Fibroblast of skin of left quadriceps (primary cell): ENCODE data around the gene EHMT1.

ENCODE experiments used
- DNase-seq, 2 experiments: peaks; one replicate each; pipeline ENCODE4 v3.0.0-alpha.2; 2013; ENCODE audit warnings: low read depth in 2 of 2

The EHMT1 gene

DNA sequence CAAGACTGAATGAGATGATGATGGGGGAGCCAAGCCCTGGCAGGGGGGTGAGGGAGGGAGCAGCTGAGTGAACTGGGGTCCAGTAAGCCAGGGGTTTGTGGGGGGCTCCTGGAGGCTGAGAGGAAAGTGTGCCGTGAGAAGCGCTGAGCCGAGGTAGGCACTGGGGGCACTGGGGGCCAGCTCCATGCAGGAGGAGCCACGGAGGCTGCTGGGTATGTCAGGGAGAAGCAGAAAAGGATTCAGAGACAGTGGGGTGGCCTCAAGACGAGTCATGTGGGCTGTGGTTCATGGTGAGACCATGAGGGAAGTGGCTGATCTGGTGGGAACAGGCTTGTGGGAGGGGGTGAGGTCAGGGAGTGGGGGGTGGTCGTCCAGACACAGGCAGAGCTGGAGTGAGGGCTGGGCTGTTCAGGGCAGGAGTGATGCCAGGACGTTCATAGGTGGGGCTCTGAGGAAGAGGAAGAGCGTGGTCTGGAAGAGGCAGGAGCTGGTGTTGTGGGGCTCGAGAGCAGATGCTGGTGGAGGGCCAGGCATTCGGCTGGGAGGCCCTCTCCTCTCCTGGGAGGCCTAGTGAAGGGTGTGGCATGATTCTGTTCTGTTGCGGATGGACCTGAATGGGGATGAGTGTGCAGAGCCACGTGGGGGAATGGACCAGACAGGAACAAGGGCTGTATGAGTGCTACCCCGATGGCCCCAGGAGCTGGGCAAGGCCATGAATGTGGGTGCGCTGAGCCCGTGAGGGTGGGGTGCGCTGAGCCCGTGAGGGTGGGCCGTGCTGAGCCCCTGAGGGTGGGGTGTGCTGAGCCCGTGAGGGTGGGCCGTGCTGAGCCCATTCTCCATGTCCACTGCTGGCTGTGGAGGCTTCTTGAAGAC lies 166.1 kb downstream of the EHMT1 start:
- DNase-seq = no peak

DNA sequence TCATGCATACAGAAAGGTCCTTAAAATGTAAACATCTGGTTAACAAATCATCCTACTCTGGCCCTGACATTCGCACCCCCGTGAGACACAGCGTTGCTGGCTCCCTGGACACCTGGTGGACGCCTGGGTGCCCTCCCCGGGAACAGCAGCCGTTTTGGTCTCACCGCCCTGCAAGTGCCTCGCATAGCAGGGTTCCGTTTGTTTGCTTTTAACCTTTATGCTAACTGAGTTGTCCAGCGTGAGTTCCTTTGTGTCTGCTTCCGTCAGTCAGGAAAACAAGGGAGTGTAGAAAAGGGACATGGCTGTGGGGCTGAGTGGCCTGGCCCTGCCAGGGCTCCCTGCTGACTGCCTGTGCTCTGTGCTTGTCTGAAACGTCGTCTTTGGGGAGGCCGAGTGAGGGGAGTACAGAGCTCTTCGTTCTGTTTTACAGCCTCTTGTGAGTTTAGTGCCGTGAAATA lies 166.9 kb downstream of the EHMT1 start:
- no peak for DNase-seq

DNA sequence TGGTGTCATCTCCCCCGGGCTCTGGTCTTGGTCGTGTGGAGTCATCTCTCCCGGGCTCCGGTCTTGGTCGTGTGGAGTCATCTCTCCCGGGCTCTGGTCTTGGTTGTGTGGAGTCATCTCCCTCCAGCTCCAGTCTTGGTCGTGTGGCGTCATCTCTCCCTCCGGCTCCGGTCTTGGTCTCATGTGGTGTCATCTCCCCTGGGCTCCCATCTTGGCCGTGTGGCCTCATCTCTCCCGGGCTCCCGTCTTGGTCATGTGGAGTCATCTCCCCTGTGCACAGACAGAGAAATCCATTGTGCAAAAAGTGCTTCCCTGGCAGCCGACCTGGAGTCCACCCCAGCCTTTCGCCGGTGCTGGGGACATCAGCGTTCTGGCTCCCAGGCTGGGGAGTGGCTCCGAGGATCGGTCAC lies 167.7 kb downstream of the EHMT1 start:
- DNase-seq = no peak

DNA sequence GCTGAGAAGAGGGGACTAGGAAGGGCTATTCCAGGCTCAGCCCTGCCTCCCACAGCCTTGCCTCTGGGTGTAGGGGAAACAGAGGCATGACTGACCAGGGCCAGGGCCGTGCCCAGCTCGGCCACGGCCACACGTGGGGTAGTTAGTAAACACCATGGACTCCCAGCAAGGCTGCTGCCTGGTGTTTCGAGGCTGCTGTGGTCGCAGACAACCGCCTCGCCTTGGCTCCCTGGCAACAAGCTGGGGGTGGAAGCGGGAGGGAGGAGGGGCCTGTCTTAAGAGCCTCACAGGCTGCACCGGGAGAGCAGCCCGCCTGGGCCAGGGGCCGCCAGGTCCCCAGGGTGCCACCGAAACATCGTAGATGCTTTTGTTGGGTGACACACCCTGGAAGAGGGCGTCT lies 168.6 kb downstream of the EHMT1 start:
- no peak for DNase-seq

DNA sequence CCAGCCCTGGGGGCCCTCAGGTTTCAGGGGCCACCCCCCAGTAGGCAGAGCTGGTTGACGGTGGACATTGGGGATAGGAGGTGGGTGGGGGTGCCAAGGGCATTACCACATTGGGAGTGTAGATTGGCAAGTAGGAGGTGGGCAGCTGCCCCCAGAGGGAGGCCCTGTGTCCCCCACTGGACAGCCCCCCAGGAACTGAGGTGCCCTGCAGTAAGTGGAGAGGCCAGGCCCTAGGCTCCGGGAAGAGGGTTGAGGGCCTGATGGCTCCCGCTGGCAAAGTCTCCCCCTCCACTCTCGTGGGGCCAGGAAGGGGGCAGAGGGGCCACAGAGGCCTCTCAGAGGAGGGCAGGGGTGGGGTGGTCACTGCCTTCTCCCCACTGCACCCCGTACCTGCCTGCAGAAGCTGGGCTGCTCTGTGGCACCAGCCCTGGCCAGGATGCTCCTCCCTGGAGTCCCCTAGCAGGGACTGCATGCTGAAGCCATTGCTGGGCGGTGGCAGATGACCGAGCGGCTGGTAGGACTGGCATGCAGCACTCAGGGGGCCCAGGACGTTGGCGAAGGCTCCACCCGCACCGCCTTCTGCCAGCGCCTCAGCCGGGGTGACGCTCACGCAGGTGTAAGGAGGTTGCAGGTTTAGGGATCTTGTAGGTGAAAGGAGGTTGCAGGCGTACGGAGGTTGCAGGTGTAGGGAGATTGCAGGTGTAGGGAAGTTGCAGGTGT lies 169.1 kb downstream of the EHMT1 start:
- DNase-seq = no peak

DNA sequence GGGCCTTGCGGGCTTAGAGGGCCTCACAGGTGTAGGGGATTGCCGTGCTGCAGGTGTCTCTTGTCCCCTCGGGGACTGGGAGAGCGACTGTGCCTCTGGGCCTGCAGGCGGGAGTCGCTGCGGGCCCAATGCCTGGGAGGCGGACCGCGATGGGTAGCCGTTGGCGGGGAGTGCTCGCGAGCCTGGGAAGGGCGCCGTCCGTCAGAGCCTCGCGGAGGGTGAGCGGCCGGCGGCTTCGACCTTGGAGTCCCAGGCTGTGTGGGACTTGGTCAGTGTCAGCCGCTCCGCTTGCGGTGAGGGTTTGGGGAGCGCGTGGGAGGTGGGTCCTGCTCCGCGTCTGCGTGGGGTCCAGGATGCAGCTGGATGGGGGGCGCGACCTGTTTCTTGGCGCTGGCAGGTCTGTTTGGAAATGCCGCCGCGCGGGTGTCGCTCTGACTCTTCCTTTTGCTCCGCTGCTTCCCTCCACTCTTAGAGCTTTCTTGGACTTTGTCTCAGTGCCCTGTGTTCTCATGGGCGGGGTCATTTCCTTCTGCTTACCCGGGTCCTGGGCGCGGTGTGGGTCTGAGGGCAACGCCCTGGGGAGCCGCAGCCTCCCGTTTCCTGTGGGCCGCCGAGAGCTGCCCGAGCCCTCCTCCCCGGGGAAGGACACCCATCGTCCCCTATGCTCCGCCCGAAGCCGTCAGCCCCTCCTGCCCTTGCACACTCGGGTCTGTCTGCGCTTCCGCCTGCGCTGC lies 169.9 kb downstream of the EHMT1 start:
- DNase-seq = no peak

DNA sequence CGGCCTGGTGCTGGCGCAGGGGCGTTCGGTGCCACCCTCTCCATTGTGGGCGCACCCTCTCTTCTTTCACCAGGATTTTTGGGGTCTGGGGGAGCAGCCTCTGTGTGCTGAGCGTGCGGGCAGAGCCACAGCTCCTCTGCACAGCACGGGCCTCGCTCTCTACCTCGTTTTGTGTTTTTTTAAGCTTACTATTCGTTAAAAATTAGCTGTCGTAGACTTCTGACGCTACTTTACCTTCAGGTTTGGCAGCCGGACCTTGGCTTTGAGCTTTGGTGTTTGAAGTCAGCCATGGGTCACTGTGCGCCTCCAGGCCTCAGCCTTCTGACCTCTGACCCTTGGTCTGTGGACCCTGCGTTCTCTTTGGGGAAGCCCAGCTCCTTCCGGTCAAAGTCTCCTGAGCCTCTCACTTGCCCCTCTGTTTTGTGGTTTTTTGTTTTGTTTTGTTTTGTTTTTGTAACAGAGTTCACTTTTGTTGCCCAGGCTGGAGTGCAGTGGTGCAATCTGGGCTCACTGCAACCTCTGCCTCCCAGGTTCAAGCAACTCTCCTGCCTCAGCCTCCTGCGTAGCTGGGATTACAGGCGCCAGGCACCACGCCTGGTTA lies 170.6 kb downstream of the EHMT1 start:
- DNase-seq = no peak

DNA sequence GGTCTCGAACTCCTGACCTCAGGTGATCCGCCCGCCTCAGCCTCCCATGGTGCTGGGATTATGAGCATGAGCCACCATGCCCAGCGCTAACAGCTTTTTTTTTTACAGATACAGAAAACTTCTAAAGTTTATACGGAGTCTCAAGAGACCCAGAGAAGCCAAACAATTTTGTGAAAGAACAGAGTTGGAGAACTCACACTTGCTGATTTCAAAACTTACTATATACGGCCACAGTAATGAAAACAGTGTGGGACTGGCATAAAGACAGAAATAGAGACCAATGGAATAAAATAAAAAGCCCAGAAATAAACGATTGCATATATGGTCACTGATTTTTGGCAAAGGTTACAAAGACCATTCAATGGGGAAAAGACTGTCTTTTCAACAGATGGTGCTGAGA lies 173.1 kb downstream of the EHMT1 start:
- no peak for DNase-seq

DNA sequence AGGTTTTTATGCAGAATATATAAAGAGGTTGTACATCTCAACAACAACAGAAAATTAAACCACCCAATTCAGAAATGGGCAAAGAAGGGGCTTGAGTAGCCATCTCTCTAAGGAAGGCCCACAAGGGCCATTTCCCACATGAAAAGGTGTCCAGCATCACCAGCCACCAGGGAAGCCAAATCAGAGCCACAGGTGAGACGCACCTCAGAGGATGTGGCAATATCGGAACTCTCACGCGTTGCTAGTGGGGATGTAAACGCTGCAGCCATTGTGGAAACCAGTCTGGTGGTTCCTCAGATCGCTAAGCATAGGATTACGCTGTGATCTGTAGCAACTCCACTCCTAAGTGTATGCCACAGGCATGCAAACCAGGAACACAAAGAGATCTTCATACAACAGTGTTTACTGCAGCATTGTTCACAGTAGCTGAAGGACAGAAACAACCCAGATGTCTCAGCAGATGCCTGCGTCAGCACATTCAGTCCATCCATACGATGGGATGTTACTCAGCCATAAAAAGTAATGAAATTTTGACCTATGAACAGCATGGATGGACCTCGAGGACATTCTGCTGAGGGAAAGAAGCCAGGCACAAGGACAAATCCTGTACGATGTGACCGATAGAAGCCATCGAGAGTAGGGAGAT lies 174.5 kb downstream of the EHMT1 start:
- DNase-seq = no peak

DNA sequence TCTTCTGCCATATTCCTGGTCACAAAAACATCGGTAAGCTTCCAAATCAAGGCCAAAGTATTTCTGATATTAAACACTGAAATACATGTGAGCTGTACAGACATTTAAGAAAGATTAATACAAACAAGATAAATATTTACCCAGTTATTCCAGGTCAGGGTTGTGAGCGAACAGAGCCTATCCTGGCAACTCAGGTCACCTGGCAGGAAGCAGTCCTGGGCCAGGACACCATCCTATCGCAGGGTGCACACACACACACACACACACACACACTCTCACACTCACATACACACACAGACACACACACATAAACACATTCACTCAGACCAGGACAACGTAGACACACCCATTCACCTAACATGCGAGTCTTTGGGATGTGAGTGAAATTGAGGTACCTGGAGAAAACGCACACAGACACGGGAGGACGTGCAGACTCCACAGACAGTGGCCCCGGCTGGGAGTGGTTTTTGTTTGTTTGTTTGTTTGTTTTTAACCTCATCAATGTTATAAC lies 176.4 kb downstream of the EHMT1 start:
- no peak for DNase-seq

DNA sequence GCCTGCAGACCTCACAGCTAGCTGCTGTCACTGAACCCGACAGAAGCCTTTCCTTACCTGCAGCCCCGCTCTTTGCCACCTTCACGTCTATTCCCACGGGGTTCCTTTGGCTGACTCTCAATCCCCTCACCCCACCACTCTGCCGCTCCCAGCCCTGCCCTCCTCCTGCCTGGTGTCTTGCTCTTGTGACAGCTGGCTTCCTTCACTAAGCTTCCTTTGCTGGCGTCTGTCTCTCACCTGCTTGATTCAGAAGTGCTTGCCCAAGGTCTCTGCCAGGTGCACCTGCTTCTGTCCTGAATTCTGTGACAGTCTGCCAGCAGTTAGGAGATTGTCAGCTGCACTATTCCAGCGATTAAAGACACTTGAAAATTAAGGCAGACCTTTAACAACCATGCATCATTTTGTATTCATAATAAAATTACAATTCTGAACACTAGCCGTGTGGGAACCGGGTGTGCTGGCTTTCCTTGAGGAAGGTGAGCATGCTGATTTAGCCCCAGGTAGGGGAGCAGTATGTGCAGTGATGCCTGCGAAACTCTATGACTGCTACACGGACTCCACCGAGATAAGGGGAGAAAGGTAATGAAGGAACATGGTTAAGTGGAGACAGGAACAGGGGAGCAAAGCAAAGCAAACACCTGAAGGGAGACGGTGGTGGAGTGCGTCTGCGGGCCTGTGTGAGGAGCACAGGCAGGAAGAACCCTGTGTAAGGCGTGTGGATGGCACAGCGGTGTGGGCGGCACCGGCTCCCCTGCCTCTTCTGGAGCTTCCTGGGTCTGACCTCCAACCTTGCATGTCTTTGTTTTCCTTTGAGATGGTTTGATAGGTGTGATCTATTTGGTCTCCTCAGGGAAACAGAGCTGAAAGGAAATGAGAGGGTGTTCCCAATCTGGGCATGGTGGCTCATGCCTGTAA lies 178.7 kb downstream of the EHMT1 start:
- no peak for DNase-seq

DNA sequence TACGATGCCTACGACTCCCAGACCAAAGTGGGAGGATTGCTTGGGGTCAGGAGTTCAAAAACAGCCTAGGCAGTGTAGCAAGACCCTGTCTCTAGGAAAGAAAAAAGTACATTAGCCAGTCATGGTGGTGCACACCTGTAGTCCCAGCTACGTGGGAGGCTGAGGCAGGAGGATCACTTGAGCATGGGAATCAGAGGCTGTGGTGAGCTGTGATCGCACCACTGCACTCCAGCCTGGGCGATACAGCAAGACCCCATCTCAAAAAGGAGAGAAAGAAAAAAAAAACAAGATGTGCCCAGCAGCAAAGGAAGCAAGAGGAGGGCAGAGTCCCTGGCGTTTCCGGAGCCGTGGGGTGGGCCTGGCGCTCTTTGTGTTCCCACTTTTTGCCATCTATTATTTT lies 179.3 kb downstream of the EHMT1 start:
- DNase-seq = no peak

DNA sequence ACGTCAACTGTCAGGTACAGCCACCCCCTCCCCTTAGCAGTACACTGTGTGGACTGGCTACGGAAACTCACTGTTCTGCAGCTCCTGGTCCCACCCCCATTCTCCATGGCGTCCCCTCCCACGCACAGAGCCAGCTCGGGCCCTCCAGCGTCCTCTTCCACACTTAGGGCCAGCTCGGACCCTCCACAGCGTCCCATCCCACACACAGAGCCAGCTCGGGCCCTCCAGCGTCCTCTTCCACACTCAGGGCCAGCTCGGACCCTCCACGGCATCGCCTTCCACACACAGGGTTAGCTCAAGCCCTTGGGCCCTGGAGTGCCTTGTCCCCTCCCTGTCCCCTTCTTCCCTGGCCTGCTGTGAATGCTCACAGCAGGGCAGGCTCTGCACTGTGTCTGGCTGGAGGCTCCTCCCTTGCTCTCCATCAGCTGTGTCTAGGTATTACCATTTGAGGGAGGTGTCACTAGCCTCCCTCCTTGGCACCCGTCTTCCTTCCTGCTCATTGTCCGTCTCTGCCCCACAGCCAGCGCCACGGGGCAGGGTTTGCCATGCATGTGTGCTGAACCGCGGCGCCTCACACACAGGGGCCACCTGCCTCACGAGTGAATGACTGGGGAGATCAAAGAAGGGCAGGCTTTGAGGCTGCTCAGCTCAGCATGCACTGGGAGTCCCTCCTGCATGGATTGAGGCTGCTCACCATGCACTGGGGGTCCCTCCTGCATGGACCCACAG lies 180.3 kb downstream of the EHMT1 start:
- DNase-seq = no peak

DNA sequence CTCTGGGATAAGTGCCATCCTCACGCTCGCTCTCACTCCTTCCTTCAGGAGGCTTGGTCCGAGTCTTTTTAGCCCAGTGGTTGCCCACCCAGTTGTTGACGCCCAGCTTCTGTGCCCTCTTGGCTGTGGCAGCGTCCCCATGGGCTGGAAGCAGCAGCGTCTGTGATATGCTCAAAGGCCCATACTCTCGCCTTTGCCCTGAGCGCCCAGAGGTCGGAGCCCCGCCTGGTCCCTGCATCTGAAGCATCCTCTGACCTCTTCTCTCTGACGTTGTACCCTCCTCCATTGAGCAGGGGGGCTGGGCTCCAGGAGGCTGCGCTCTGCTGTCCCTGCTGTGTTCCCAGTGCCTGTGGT lies 180.8 kb downstream of the EHMT1 start:
- no peak for DNase-seq

DNA sequence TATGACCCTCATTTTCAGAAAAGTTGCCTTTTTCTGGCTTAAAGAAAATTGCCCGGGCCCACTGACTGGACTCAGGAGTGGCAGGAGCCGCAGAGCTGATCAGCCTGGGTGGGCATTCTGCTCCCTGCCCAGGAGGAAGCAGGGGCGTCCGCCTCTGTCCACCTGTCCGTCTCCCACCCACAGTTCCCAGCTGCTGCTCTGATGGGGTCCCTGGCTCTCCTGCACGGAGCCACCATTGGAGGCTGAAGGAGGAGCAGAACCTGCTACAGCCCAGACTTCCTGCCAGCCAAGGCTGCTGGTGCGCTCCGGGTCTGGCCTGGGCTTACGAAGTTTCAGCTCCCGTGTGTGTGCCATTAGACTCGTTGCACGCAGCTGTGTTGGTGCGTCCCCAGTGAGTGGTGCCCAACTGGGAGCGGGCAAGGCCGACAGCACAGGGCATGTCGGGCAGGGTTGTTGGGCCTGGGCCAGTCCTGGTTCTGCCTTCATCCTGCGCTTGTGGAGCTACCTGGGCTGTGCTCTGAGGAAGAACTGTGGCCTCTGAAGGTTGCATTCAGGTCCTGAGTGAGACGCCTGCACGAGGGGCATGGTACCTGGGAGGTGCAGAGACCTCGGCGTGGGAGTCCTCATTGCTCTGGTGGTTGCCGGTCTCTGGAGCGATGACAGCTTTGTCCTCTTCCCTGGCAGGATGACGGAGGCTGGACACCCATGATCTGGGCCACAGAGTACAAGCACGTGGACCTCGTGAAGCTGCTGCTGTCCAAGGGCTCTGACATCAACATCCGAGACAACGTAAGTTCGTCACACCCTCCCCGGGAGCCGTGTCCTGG lies 181.6 kb downstream of the EHMT1 start:
- no peak for DNase-seq

DNA sequence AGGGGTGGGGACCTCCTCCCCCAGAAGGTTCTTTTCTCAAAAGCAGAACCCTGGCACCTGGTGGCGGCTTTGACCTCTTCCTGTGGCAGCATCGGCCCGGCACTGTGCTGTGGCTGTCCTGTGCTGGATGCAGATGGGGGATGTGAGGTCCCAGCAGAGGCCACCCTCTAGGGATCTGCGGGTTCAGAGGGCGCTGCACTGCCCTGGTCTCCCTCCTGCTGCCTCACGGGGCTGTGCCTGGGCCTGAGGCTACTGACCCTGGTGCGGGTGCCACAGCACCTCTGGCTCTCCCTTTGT lies 182.2 kb downstream of the EHMT1 start:
- no peak for DNase-seq

DNA sequence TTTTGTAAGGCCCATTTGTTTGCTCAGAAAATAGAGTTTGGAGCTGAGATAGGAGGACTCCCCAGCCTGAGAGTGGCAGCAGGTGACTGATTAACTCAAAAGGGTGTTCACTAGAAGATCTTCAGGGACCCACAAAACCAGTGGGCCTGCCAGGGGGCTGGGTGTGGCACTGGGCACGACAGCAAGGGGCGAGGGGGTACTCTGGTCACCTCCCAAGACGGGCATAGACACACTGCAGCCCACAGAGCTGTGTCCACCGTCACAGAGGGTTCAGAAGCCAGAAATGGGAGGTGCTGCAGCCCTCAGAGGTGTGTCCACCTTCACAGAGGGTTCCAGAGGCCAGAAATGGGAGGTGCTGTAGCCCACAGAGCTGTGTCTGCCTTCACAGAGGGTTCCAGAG lies 183.2 kb downstream of the EHMT1 start:
- no peak for DNase-seq

DNA sequence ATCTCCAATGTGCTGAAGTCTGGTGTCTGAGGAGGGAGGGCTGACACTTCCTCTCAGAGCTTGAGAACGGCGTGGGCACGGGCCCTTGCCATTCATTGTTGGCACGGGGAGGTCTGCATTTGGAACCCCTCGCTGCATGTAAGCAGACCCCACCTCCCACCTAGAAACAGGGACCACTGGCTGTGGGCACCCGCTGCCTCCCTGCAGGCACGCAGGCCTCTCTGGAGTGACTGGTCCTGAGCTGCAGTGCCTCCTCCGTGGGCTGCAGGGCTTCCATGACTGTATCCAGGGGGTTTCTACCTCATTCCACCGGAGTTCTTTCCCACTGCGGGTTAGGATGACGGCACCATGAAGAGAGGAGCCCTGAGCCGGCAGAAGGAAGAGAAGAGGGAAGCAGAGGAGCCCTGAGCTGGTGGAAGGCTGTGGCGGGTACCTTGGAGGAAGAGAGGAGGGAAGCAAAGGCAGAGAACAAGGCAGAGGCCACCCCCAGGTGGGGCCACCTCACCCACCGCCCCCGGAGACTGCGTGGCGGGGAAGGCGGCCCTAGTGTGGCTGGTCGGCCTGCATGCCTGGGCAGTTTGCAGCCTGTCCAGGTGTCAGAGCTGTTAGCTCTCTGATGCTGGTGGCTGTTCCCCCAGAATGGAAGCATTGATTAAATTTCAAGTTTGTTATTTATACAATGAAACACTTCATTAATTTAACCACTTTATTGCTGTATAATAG lies 183.9 kb downstream of the EHMT1 start:
- DNase-seq = no peak
